Natural killer cell (primary cell): ENCODE data around the gene CTRB1. TPM values are rescaled to one million over a fixed set of nuclear protein-coding genes. Genes with fewer than 3 reads are reported as not detected.

Source experiments
- ATAC-seq, 3 donors: fragments of 150-1000 bp in 2 of 3; fragments of 200-7000 bp in 1 of 3; cut with Tn5 transposase; 1 replicate in 1 of 3; 2 replicates in 2 of 3; pipeline ENCODE4 v1.10.0; 2021; ENCODE audit warnings: mild to moderate bottlenecking in 2 of 3, moderate library complexity in 2 of 3
- DNase-seq, 2 donors: peaks; one replicate each; pipeline versions ENCODE4 v3.0.0 to v3.0.0-alpha.2; 2013 to 2021; ENCODE audit warnings: mixed read lengths in 1 of 2
- H3K27ac ChIP-seq: one replicate; pipeline ENCODE4 v1.5.1; 2013; ENCODE audit warnings: mild to moderate bottlenecking, low read length
- H3K27me3 ChIP-seq: one replicate; pipeline ENCODE4 v1.6.1; 2013; ENCODE audit warnings: low read length; ENCODE audit not compliant: control insufficient read depth, insufficient read depth
- H3K36me3 ChIP-seq: one replicate; pipeline ENCODE4 v1.6.1; 2013; ENCODE audit warnings: low read length; ENCODE audit not compliant: control insufficient read depth, insufficient read depth
- H3K4me1 ChIP-seq: one replicate; pipeline ENCODE4 v1.6.1; 2013; ENCODE audit warnings: low read length; ENCODE audit not compliant: control insufficient read depth, insufficient read depth
- H3K4me3 ChIP-seq: one replicate; pipeline ENCODE4 v1.5.1; 2013; ENCODE audit warnings: low read length
- H3K9me3 ChIP-seq: one replicate; pipeline ENCODE4 v1.6.1; 2013; ENCODE audit warnings: low read length; ENCODE audit not compliant: control insufficient read depth, insufficient read depth
- H3K27ac Mint-ChIP-seq, 2 donors: one replicate each; pipeline ENCODE4 v1.8.0; 2022; ENCODE audit warnings: mild to moderate bottlenecking in 2 of 2, mixed read lengths in 2 of 2, moderate library complexity in 1 of 2
- H3K27me3 Mint-ChIP-seq, 2 donors: one replicate each; pipeline ENCODE4 v1.8.0; 2022; ENCODE audit warnings: low read depth in 2 of 2, mixed read lengths in 2 of 2
- H3K36me3 Mint-ChIP-seq: one replicate; pipeline ENCODE4 v1.8.0; 2022; ENCODE audit warnings: mixed read lengths
- H3K4me1 Mint-ChIP-seq, 2 donors: one replicate each; pipeline ENCODE4 v1.8.0; 2022; ENCODE audit warnings: mixed read lengths in 2 of 2
- H3K4me3 Mint-ChIP-seq: one replicate; pipeline ENCODE4 v1.8.0; 2022; ENCODE audit warnings: mild to moderate bottlenecking, moderate library complexity, mixed read lengths
- H3K9me3 Mint-ChIP-seq, 2 donors: one replicate each; pipeline ENCODE4 v1.8.0; 2022; ENCODE audit warnings: mixed read lengths in 2 of 2
- WGBS: methylation state at CpG from one replicate; pipeline ENCODE4 v1.1.7; 2013; ENCODE audit warnings: missing lambda C conversion rate; ENCODE audit not compliant: insufficient coverage; 5-methylcytosine and 5-hydroxymethylcytosine counted together
- intact Hi-C: fragments of 100-400 bp; cut with micrococcal nuclease; formaldehyde crosslinking; loops from one replicate; pipeline ENCODE4 v1.14.2; 2022
- total RNA-seq, 4 donors: library from RNA; stranded (reverse); fragments of 120-200 nt in 1 of 4; gene quantifications; one replicate each; pipeline versions ENCODE4 v1.2.3 to v1.2.4, GENCODE V29; 2013 to 2022
- TF ChIP-seq, protein P1 (sequence below): fragments of 200-600 bp; IDR thresholded peaks from one replicate; pipeline ENCODE4 v1.8.0; 2022; ENCODE audit warnings: antibody characterized with exemption

Gene CTRB1
- total RNA-seq, 3 donors from 2014 or later (not counting 1 experiment from before 2014, with no cell fraction given), result not detected

- H3K4me1 ChIP-seq, result no peaks in the 10 kb centered on the region
- 80% methylated on average over 5 of the region's 6 CpGs for WGBS
- intact Hi-C loops, result no loop called here
- TF ChIP-seq, protein P1, sequence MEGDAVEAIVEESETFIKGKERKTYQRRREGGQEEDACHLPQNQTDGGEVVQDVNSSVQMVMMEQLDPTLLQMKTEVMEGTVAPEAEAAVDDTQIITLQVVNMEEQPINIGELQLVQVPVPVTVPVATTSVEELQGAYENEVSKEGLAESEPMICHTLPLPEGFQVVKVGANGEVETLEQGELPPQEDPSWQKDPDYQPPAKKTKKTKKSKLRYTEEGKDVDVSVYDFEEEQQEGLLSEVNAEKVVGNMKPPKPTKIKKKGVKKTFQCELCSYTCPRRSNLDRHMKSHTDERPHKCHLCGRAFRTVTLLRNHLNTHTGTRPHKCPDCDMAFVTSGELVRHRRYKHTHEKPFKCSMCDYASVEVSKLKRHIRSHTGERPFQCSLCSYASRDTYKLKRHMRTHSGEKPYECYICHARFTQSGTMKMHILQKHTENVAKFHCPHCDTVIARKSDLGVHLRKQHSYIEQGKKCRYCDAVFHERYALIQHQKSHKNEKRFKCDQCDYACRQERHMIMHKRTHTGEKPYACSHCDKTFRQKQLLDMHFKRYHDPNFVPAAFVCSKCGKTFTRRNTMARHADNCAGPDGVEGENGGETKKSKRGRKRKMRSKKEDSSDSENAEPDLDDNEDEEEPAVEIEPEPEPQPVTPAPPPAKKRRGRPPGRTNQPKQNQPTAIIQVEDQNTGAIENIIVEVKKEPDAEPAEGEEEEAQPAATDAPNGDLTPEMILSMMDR, result no peak
- Mint-ChIP-seq H3K36me3 (no peaks in the 10 kb centered on the region), H3K27me3 (peaks cover 44 to 50% of the 10 kb centered on the region in 2 donors), H3K27ac (no peak overlapping the region), H3K9me3 (no peaks in the 10 kb centered on the region), H3K4me1 (no peaks in the 10 kb centered on the region), H3K4me3 (no peak overlapping the region)
- H3K9me3 ChIP-seq, result no peaks in the 10 kb centered on the region
- H3K27ac ChIP-seq, result no peak overlapping the region
- DNase-seq (no peak), ATAC-seq (no peak)
- H3K4me3 ChIP-seq, result no peak overlapping the region
- H3K36me3 ChIP-seq, result no peaks in the 10 kb centered on the region
- H3K27me3 ChIP-seq, result peaks cover 17% of the 10 kb centered on the region
Observed at GRCh38 chr16:75258807-75259141, 40.0 kb downstream of the CTRB1 start.

GRCh38 chr16:75260851-75261589, 42.2 kb downstream of the CTRB1 start:
- no peak overlapping the region for H3K4me3 Mint-ChIP-seq
- 94% methylated on average over 10 of the region's 10 CpGs for WGBS
- H3K27me3 Mint-ChIP-seq, result peaks cover 46 to 48% of the 10 kb centered on the region in 2 donors
- peaks cover 0 to 6% of the 10 kb centered on the region in 2 donors for H3K4me1 Mint-ChIP-seq
- no peaks in the 10 kb centered on the region for H3K9me3 Mint-ChIP-seq
- DNase-seq (no peak), ATAC-seq (no peak)
- TF ChIP-seq, protein P1, result no peak
- Histone ChIP-seq H3K9me3 (no peaks in the 10 kb centered on the region), H3K27ac (no peak overlapping the region), H3K4me1 (peaks cover 10% of the 10 kb centered on the region), H3K27me3 (peaks cover 29% of the 10 kb centered on the region), H3K4me3 (no peak overlapping the region), H3K36me3 (no peaks in the 10 kb centered on the region)
- intact Hi-C loops, result no loop called here
- H3K36me3 Mint-ChIP-seq, result no peaks in the 10 kb centered on the region
- H3K27ac Mint-ChIP-seq, result no peak overlapping the region

DNA sequence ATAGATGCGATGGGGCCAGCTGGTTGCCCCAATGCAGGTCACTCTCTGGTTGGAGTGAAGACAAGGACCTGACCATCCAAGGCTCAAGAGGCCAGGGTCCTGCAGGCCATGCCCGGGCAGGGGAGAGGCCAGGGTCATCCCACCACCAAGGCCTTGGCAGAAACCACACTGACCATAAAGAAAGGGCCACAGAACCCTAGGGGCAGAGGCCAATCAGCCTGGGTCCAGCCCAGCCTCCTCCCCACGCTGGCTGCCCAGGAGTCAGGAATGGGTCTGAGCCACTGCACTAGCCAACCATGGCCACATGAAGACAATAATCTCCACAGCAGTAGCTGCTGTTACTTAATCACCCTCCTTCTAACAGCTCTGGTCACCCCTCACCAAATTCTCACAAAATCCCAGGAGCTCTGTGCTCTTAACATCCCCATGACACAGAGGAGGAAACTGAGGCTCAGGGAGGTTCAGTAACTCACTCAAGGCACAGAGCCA, 42.8 kb downstream of the CTRB1 start:
- TF ChIP-seq, protein P1, result no peak
- Mint-ChIP-seq H3K36me3 (no peaks in the 10 kb centered on the region), H3K27me3 (peaks cover 52 to 54% of the 10 kb centered on the region in 2 donors), H3K27ac (no peak overlapping the region), H3K9me3 (no peaks in the 10 kb centered on the region), H3K4me3 (no peak overlapping the region), H3K4me1 (peaks cover 0 to 12% of the 10 kb centered on the region in 2 donors)
- ATAC-seq, result no peak
- 86% methylated on average over 3 of the region's 3 CpGs for WGBS
- Histone ChIP-seq H3K4me1 (peaks cover 13% of the 10 kb centered on the region), H3K4me3 (no peak overlapping the region), H3K27ac (no peak overlapping the region), H3K36me3 (no peaks in the 10 kb centered on the region), H3K27me3 (peaks cover 32% of the 10 kb centered on the region), H3K9me3 (no peaks in the 10 kb centered on the region)
- intact Hi-C loops, result no loop called here
- no peak for DNase-seq
